ENCODE data around the gene GET3. TPM values are rescaled to one million over a fixed set of nuclear protein-coding genes. Genes with fewer than 3 reads are reported as not detected.

GET3 gene
- total and polyA plus RNA-seq, 2 of the 13 experiments (the other 11 are each of a cell fraction or from before 2014, with no cell fraction given), result 57.7 to 59.4 TPM

- TF ChIP-seq NFAT5 (CRISPR knock-in tag; IDR thresholded peaks at IDR 0.05) (no peak), KLF15 (CRISPR knock-in tag; IDR thresholded peaks at IDR 0.05; ENCODE audit: borderline replicate concordance) (no peak), SNRNP70 (IDR thresholded peaks at IDR 0.05; ENCODE audit: low read depth, low read length) (no peak), SUZ12 (IDR thresholded peaks at IDR 0.05; ENCODE audit: low read depth, low read length) (no peak), NCOA2 (CRISPR knock-in tag; IDR thresholded peaks at IDR 0.05) (no peak), EHMT2 (IDR thresholded peaks at IDR 0.05; ENCODE audit: borderline replicate concordance, low read depth, low read length) (no peak), MAX (IDR thresholded peaks at IDR 0.05) (peak; percentile 27; the same call in 1 of the 2 replicates), MXI1 (IDR thresholded peaks at IDR 0.05; ENCODE audit: borderline replicate concordance, low read depth, low read length) (peak; percentile 46; the same call in 1 of the 3 replicates), ZNF607 (CRISPR knock-in tag; IDR thresholded peaks at IDR 0.05; ENCODE audit: borderline replicate concordance) (no peak), ZNF225 (CRISPR knock-in tag; IDR thresholded peaks at IDR 0.05) (no peak), NR3C1 (CRISPR knock-in tag; IDR thresholded peaks at IDR 0.05) (no peak), ZNF572 (CRISPR knock-in tag; IDR thresholded peaks at IDR 0.05) (no peak), ZNF703 (CRISPR knock-in tag; IDR thresholded peaks at IDR 0.05; ENCODE audit: borderline replicate concordance) (no peak), NFRKB (IDR thresholded peaks at IDR 0.05) (no peak), HOXA9 (CRISPR knock-in tag; IDR thresholded peaks at IDR 0.05; ENCODE audit: borderline replicate concordance) (no peak), MIXL1 (CRISPR knock-in tag; IDR thresholded peaks at IDR 0.05) (no peak), UBTF (CRISPR knock-in tag; IDR thresholded peaks at IDR 0.05) (peak; percentile 43; the same call in 1 of the 2 replicates), ZFP82 (CRISPR knock-in tag; IDR thresholded peaks at IDR 0.05; ENCODE audit: borderline replicate concordance) (no peak), TOPORS (CRISPR knock-in tag; IDR thresholded peaks at IDR 0.05) (no peak), ZNF773 (CRISPR knock-in tag; IDR thresholded peaks at IDR 0.05; ENCODE audit: borderline replicate concordance) (no peak), TRIM24 (CRISPR knock-in tag; IDR thresholded peaks at IDR 0.05) (no peak), FOXM1 (CRISPR knock-in tag; IDR thresholded peaks at IDR 0.05) (no peak), GABPA (IDR thresholded peaks at IDR 0.05; ENCODE audit: low read depth, low read length) (peak; percentile 60), GABPA (CRISPR knock-in tag; IDR thresholded peaks at IDR 0.05; ENCODE audit: low read depth) (peak; percentile 80), ZNF672 (CRISPR knock-in tag; IDR thresholded peaks at IDR 0.05) (no peak)
Observed at GRCh38 chr19:12778017-12778904, 41.0 kb downstream of the GET3 start (continued).

Data from HepG2 (cell line).